ENCODE measurements around the gene HACD3.

Gene HACD3

GRCh38 chr15:65530318-65531111 lies at the start of gene HACD3:
Gene HACD3 (plus strand): TSS chr15:65530463. CDS start chr15:65530632, 169 bp downstream.
- TF ChIP-seq CTCF (IDR thresholded peaks at IDR 0.05; ENCODE audit: control insufficient read depth, extremely low read depth, insufficient read depth): no peak
- H3K4me3 ChIP-seq (ENCODE audit: low read depth, low read length): peak within 1 kb of the TSS; percentile 92

GRCh38 chr15:65484876-65485275 lies 45.4 kb upstream of the HACD3 start:
- no peak for TF ChIP-seq CTCF (IDR thresholded peaks at IDR 0.05; ENCODE audit: control insufficient read depth, extremely low read depth, insufficient read depth)
- DNase-seq (ENCODE audit: low read depth): no peak

More at GRCh38 chr15:65530318-65531111, at the start of gene HACD3:
- no peak for DNase-seq (ENCODE audit: low read depth)

GRCh38 chr15:65494076-65494475 lies 36.2 kb upstream of the HACD3 start:
- no peak for TF ChIP-seq CTCF (IDR thresholded peaks at IDR 0.05; ENCODE audit: control insufficient read depth, extremely low read depth, insufficient read depth)
- no peak overlapping the region for H3K4me3 ChIP-seq (ENCODE audit: low read depth, low read length)

More at GRCh38 chr15:65484876-65485275, 45.4 kb upstream of the HACD3 start:
- H3K4me3 ChIP-seq (ENCODE audit: low read depth, low read length): no peak overlapping the region

GRCh38 chr15:65509321-65509720 lies 20.9 kb upstream of the HACD3 start:
- TF ChIP-seq CTCF (IDR thresholded peaks at IDR 0.05; ENCODE audit: control insufficient read depth, extremely low read depth, insufficient read depth): no peak
- H3K4me3 ChIP-seq (ENCODE audit: low read depth, low read length): no peak overlapping the region
- DNase-seq (ENCODE audit: low read depth): no peak

More at GRCh38 chr15:65494076-65494475, 36.2 kb upstream of the HACD3 start:
- no peak for DNase-seq (ENCODE audit: low read depth)

GRCh38 chr15:65512189-65512588 lies 18.1 kb upstream of the HACD3 start:
- H3K4me3 ChIP-seq (ENCODE audit: low read depth, low read length): peak overlapping the region; percentile 12
- TF ChIP-seq CTCF (IDR thresholded peaks at IDR 0.05; ENCODE audit: control insufficient read depth, extremely low read depth, insufficient read depth): no peak
- DNase-seq (ENCODE audit: low read depth): no peak

GRCh38 chr15:65512807-65513416 lies 17.4 kb upstream of the HACD3 start:
- peak overlapping the region; percentile 12 for H3K4me3 ChIP-seq (ENCODE audit: low read depth, low read length)
- no peak for TF ChIP-seq CTCF (IDR thresholded peaks at IDR 0.05; ENCODE audit: control insufficient read depth, extremely low read depth, insufficient read depth)
- DNase-seq (ENCODE audit: low read depth): no peak
